GM12892 (cell line): ENCODE measurements around the gene MYO16.

Experiments used
- POLR2A ChIP-seq: IDR thresholded peaks from 2 replicates; pipeline ENCODE4 v1.6.1; 2011; ENCODE audit warnings: low read depth, low read length, control low read depth
- POLR2AphosphoS5 ChIP-seq: IDR thresholded peaks from 2 replicates; pipeline ENCODE4 v1.6.1; 2011; ENCODE audit warnings: low read depth, low read length, control low read depth
- TAF1 ChIP-seq: IDR thresholded peaks from 2 replicates; pipeline ENCODE4 v1.6.1; 2011; ENCODE audit warnings: low read depth, mild to moderate bottlenecking, control low read depth, low read length, borderline replicate concordance

- TF ChIP-seq POLR2A (no peak), POLR2AphosphoS5 (no peak), TAF1 (no peak)
Observed at GRCh38 chr13:109204657-109205056, 575.2 kb downstream of the MYO16 start.
